Dedifferentiated amniotic fluid mesenchymal stem cell (primary cell): ENCODE measurements around the gene DMBT1.

Experiments used
- DNase-seq: peaks from one replicate; pipeline ENCODE4 v3.0.0-alpha.2; 2016; ENCODE audit errors: extremely low spot score

DMBT1 gene

GRCh38 chr10:122560279-122560804, at the start of gene DMBT1:
TSS of gene DMBT1 (plus strand) at chr10:122560754. CDS start at chr10:122560771, 17 bp downstream.
- DNase-seq, result no peak

GRCh38 chr10:122513053-122513452, 47.5 kb upstream of the DMBT1 start:
- DNase-seq, result no peak

- DNase-seq, result no peak
These were observed 46.3 kb upstream of the DMBT1 start for GRCh38 chr10:122514045-122514840.

GRCh38 chr10:122515022-122515424, 45.5 kb upstream of the DMBT1 start:
- no peak for DNase-seq

GRCh38 chr10:122515588-122516231, 44.8 kb upstream of the DMBT1 start:
- DNase-seq, result no peak

- DNase-seq, result no peak
These were observed 43.8 kb upstream of the DMBT1 start for GRCh38 chr10:122516734-122517133.

- no peak for DNase-seq
These were observed 41.4 kb upstream of the DMBT1 start for GRCh38 chr10:122519144-122519543.

- DNase-seq, result no peak
These were observed 40.7 kb upstream of the DMBT1 start for GRCh38 chr10:122519873-122520272.

- no peak for DNase-seq
These were observed 39.5 kb upstream of the DMBT1 start for GRCh38 chr10:122521011-122521410.

- no peak for DNase-seq
These were observed 35.7 kb upstream of the DMBT1 start for GRCh38 chr10:122524811-122525210.

GRCh38 chr10:122525788-122526187, 34.8 kb upstream of the DMBT1 start:
- DNase-seq, result no peak

- DNase-seq, result no peak
These were observed 33.7 kb upstream of the DMBT1 start for GRCh38 chr10:122526892-122527291.

GRCh38 chr10:122530177-122530576, 30.4 kb upstream of the DMBT1 start:
- DNase-seq, result no peak

GRCh38 chr10:122531261-122531660, 29.3 kb upstream of the DMBT1 start:
- DNase-seq, result no peak

GRCh38 chr10:122531939-122532338, 28.6 kb upstream of the DMBT1 start:
- no peak for DNase-seq

GRCh38 chr10:122532601-122533296, 27.8 kb upstream of the DMBT1 start:
- DNase-seq, result no peak

- no peak for DNase-seq
These were observed 23.0 kb upstream of the DMBT1 start for GRCh38 chr10:122537545-122537944.

- no peak for DNase-seq
These were observed 19.0 kb upstream of the DMBT1 start for GRCh38 chr10:122541541-122542002.

GRCh38 chr10:122543676-122544445, 16.7 kb upstream of the DMBT1 start:
- no peak for DNase-seq

- DNase-seq, result no peak
These were observed 16.1 kb upstream of the DMBT1 start for GRCh38 chr10:122544493-122544892.

GRCh38 chr10:122546242-122546641, 14.3 kb upstream of the DMBT1 start:
- DNase-seq, result no peak
